Smooth muscle cell (in vitro differentiated cells): ENCODE measurements around the gene RPL37A. TPM values are rescaled to one million over a fixed set of nuclear protein-coding genes. Genes with fewer than 3 reads are reported as not detected.
A peak's percentile ranks its signal among the peaks of the same experiment; 100 is the strongest.

Experiments
- DNase-seq: peaks from one replicate; lab custom pipeline; 2025; ENCODE audit not compliant: unreplicated experiment; lab: John Stamatoyannopoulos, UW
- H2AFZ ChIP-seq: fragments of 200-600 bp; sonication (generic); 2 replicates; pipeline ENCODE4 v1.6.0; 2016; ENCODE audit warnings: antibody characterized with exemption, low read depth, mild to moderate bottlenecking
- H3F3A ChIP-seq: fragments of 200-600 bp; sonication (generic); 2 replicates; pipeline ENCODE4 v1.6.0; 2017; ENCODE audit warnings: antibody characterized with exemption, low read depth
- H3K27ac ChIP-seq: fragments of 200-600 bp; sonication (generic); 2 replicates; pipeline ENCODE4 v1.5.1; 2016; ENCODE audit warnings: low read depth, mild to moderate bottlenecking
- H3K27me3 ChIP-seq: fragments of 200-600 bp; sonication (generic); 2 replicates; pipeline ENCODE4 v1.6.1; 2016; ENCODE audit warnings: low read depth, mild to moderate bottlenecking
- H3K36me3 ChIP-seq: fragments of 200-600 bp; sonication (generic); 2 replicates; pipeline ENCODE4 v1.5.1; 2016; ENCODE audit warnings: low read depth
- H3K4me1 ChIP-seq: fragments of 200-600 bp; sonication (generic); 2 replicates; pipeline ENCODE4 v1.5.1; 2016; ENCODE audit warnings: low read depth
- H3K4me2 ChIP-seq: fragments of 200-600 bp; sonication (generic); 2 replicates; pipeline ENCODE4 v1.6.0; 2016; ENCODE audit warnings: mild to moderate bottlenecking
- H3K4me3 ChIP-seq: fragments of 200-600 bp; sonication (generic); 2 replicates; pipeline ENCODE4 v1.5.1; 2016; ENCODE audit warnings: mild to moderate bottlenecking
- H3K79me2 ChIP-seq: fragments of 200-600 bp; sonication (generic); 2 replicates; pipeline ENCODE4 v1.6.0; 2016; ENCODE audit warnings: low read depth, mild to moderate bottlenecking
- H3K9ac ChIP-seq: fragments of 200-600 bp; sonication (generic); 2 replicates; pipeline ENCODE4 v1.6.0; 2016; ENCODE audit warnings: low read depth
- H3K9me3 ChIP-seq: fragments of 200-600 bp; sonication (generic); replicated peaks from 2 replicates; pipeline ENCODE4 v1.5.1; 2016; ENCODE audit warnings: low read depth
- H4K20me1 ChIP-seq: fragments of 200-600 bp; sonication (generic); 2 replicates; pipeline ENCODE4 v1.6.0; 2016; ENCODE audit warnings: low read depth
- WGBS: methylation state at CpG from one replicate; pipeline ENCODE4 v1.1.7; 2016; ENCODE audit warnings: low lambda C conversion rate; 5-methylcytosine and 5-hydroxymethylcytosine counted together
- polyA plus RNA-seq: library from polyadenylated mRNA; unstranded; fragments of >200 nt; fragmentation: Nextera tagmentation; extraction: Ambion mirVana; gene quantifications from 2 replicates; pipeline ENCODE4 v1.2.1, GENCODE V29; 2016
- total RNA-seq: library from RNA; depleted of rRNA; stranded (reverse); fragments of >200 nt; gene quantifications from 2 replicates; pipeline ENCODE4 v1.2.3, GENCODE V29; 2014
- TF ChIP-seq, protein P1 (sequence below): fragments of 200-600 bp; sonication (generic); IDR thresholded peaks from 2 replicates; pipeline ENCODE4 v1.5.1; 2017; ENCODE audit warnings: borderline replicate concordance, mild to moderate bottlenecking, antibody characterized with exemption; ENCODE audit not compliant: insufficient read depth, poor library complexity, severe bottlenecking

RPL37A gene
- total and polyA plus RNA-seq, 2 experiments from 2014 or later = 1,221 to 1,842 TPM

- H3K79me2 ChIP-seq = no peaks in the 10 kb centered on the region
- no peaks in the 10 kb centered on the region for H3F3A ChIP-seq
- no peak overlapping the region for H3K27ac ChIP-seq
- DNase-seq = no peak
- H3K36me3 ChIP-seq = no peaks in the 10 kb centered on the region
- TF ChIP-seq, protein P1, sequence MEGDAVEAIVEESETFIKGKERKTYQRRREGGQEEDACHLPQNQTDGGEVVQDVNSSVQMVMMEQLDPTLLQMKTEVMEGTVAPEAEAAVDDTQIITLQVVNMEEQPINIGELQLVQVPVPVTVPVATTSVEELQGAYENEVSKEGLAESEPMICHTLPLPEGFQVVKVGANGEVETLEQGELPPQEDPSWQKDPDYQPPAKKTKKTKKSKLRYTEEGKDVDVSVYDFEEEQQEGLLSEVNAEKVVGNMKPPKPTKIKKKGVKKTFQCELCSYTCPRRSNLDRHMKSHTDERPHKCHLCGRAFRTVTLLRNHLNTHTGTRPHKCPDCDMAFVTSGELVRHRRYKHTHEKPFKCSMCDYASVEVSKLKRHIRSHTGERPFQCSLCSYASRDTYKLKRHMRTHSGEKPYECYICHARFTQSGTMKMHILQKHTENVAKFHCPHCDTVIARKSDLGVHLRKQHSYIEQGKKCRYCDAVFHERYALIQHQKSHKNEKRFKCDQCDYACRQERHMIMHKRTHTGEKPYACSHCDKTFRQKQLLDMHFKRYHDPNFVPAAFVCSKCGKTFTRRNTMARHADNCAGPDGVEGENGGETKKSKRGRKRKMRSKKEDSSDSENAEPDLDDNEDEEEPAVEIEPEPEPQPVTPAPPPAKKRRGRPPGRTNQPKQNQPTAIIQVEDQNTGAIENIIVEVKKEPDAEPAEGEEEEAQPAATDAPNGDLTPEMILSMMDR = no peak
- H3K4me3 ChIP-seq = no peak overlapping the region
- H3K9ac ChIP-seq = no peak overlapping the region
- H4K20me1 ChIP-seq = no peaks in the 10 kb centered on the region
- no peaks in the 10 kb centered on the region for H3K4me1 ChIP-seq
- no peaks in the 10 kb centered on the region for H3K9me3 ChIP-seq
- WGBS = 97% methylated on average over 12 of the region's 12 CpGs
- H3K4me2 ChIP-seq = no peak overlapping the region
- H2AFZ ChIP-seq = no peak overlapping the region
- no peaks in the 10 kb centered on the region for H3K27me3 ChIP-seq
These were observed 23.5 kb upstream of the RPL37A start for GRCh38 chr2:216474925-216475670.

- no peaks in the 10 kb centered on the region for H3K4me1 ChIP-seq
- no peak overlapping the region for H2AFZ ChIP-seq
- H3K9ac ChIP-seq = no peak overlapping the region
- TF ChIP-seq, protein P1 = no peak
- H3K79me2 ChIP-seq = no peaks in the 10 kb centered on the region
- no peaks in the 10 kb centered on the region for H4K20me1 ChIP-seq
- no peak overlapping the region for H3K4me3 ChIP-seq
- no peaks in the 10 kb centered on the region for H3K9me3 ChIP-seq
- no peaks in the 10 kb centered on the region for H3K27me3 ChIP-seq
- H3F3A ChIP-seq = no peaks in the 10 kb centered on the region
- no peaks in the 10 kb centered on the region for H3K36me3 ChIP-seq
- DNase-seq = no peak
- no peak overlapping the region for H3K27ac ChIP-seq
- 98% methylated on average over 6 of the region's 6 CpGs for WGBS
- H3K4me2 ChIP-seq = no peak overlapping the region
These were observed 22.9 kb upstream of the RPL37A start for GRCh38 chr2:216475767-216476166.

GRCh38 chr2:216477283-216478035 lies 21.2 kb upstream of the RPL37A start:
- Histone ChIP-seq H3K4me1 (no peaks in the 10 kb centered on the region), H3K27me3 (no peaks in the 10 kb centered on the region), H3K4me3 (no peak overlapping the region), H3K36me3 (no peaks in the 10 kb centered on the region), H3F3A (no peaks in the 10 kb centered on the region), H3K27ac (peak overlapping the region; percentile 30), H3K79me2 (no peaks in the 10 kb centered on the region), H4K20me1 (no peaks in the 10 kb centered on the region), H3K4me2 (no peak overlapping the region), H3K9me3 (no peaks in the 10 kb centered on the region), H2AFZ (no peak overlapping the region), H3K9ac (no peak overlapping the region)
- WGBS = 70% methylated on average over 2 of the region's 2 CpGs
- TF ChIP-seq, protein P1 = no peak
- DNase-seq = no peak
